PFSK-1 (cell line): ENCODE data around the gene HES4.

Experiments
- POLR2AphosphoS5 ChIP-seq: IDR thresholded peaks from 2 replicates; pipeline ENCODE4 v1.6.1; 2012; ENCODE audit warnings: low read depth, mild to moderate bottlenecking, control low read depth, low read length, moderate library complexity
- REST ChIP-seq, 2 experiments: IDR thresholded peaks; 2 replicates each; pipeline versions ENCODE4 v1.6.1 to v1.8.0; 2011 to 2012; ENCODE audit warnings: low read depth in 2 of 2, low read length in 2 of 2, control low read depth in 1 of 2, inconsistent platforms in 1 of 2, mild to moderate bottlenecking in 1 of 2, moderate library complexity in 1 of 2; ENCODE audit not compliant: insufficient read depth in 1 of 2
- SIN3A ChIP-seq: IDR thresholded peaks from 2 replicates; pipeline ENCODE4 v1.6.1; 2012; ENCODE audit warnings: mild to moderate bottlenecking, low read length, moderate library complexity, borderline replicate concordance; ENCODE audit not compliant: insufficient read depth

GRCh38 chr1:955474-955873 is 44.4 kb downstream of the HES4 start:
- TF ChIP-seq REST (IDR thresholded peaks at IDR 0.05; ENCODE audit: insufficient read depth in 1 of 2, low read depth in 2 of 2, low read length in 2 of 2) (no peak), SIN3A (no peak), POLR2AphosphoS5 (no peak)
